HTR-8/SVneo (cell line): Measurements from ENCODE around the gene CLDN4.
"Not testable (repeated sequence)": the region's sequence is repeated elsewhere in the genome, so short reads cannot be mapped to it uniquely, and the experiment has no call there.

Source experiments
- DNase-seq: peaks from one replicate; pipeline ENCODE4 v3.0.0; 2011; ENCODE audit warnings: low spot score, mixed read lengths; ENCODE audit not compliant: insufficient read length
- FAIRE-seq: peaks from 2 replicates; lab custom pipeline; 2011; peaks lifted over from hg19 to GRCh38; lab: Jason Lieb, UNC

The CLDN4 gene

GRCh38 chr7:73839743-73840714 lies 9.2 kb downstream of the CLDN4 start:
- DNase-seq (no peak), FAIRE-seq (no peak)

GRCh38 chr7:73840715-73841379 lies 10.1 kb downstream of the CLDN4 start:
- no peak for FAIRE-seq
- DNase-seq: no peak

GRCh38 chr7:73841689-73842066 lies 10.9 kb downstream of the CLDN4 start:
- no peak for DNase-seq
- FAIRE-seq: no peak

DNA sequence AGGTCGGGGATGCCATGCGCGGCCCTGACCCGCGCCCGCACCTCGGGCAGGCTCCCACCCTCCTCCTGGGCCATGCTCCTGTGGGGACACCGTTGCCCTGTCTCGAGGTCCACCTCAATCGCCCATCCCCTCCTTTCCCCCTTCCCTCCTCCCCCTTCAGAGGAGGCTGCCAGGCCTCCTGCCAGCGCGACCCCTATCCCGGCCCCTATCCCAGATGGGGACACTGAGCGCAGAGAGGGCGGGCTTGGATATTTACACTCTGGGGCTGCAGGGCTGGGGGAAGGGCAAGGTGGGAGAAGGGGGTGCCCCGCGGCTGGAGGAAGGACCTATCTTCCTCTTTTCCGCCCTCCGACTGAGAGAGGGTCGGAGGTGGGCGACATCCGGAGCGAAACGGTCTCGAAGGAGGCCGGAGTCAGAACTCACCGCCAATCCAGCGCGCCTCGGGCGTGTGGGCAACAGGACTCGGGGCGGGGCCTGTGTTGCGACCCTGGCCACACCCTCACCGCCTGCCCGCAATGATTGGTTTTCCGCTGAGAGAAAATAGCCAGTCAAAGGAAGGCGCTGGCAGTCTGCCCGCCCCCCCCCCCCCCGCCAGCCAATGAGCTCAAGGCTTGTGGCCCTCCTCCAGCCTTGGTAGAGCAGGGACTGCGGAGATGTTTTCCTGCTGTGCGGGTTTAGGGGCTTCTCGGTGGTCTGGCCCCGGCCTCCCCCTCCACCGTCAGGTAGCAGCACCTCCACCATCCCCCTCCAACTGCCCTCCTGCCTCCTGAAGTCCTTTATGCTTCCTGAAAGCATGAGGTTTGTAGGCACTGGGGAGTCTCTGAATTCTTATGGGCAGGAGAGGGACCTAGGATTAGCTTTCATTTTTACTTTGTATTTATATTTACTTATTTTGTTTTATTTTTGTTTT lies 11.5 kb downstream of the CLDN4 start, which contains the start of gene METTL27:
Gene METTL27, minus strand, starts transcription at position 450 of the 910 bp plus-strand sequence. Its CDS starts 376 bp downstream, at position 74.
- DNase-seq: peak; percentile 86
- no peak for FAIRE-seq

GRCh38 chr7:73844131-73844547 lies 13.3 kb downstream of the CLDN4 start:
- no peak for DNase-seq
- no peak for FAIRE-seq

DNA sequence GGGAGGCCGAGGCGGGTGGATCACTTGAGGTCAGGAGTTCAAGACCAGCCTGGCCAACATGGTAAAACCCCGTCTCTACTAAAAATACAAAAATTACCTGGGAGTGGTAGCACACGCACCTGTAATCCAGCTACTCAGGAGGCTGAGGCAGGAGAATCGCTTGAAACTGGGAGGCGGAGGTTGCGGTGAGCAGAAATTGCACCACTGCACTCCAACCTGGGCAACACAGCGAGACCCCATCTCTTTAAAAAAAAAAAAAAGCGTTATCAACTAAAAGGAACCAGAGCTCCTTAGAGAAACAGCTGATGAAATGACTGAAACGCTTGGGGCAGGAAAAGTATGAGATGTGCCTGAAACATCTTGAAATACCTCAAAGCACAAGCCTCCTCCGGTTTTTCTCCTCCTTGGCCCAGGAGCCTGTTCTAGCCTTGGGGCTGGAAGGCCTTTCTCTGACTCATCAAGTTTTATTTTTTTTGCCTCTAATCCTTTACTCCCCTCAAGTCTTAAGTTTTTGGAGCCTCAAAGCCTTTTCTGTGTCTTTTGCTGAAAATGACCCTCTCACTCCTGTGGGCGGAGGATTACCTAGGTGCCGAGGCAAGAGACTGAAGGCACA lies 14.2 kb downstream of the CLDN4 start:
- FAIRE-seq (no peak), DNase-seq (no peak)

DNA sequence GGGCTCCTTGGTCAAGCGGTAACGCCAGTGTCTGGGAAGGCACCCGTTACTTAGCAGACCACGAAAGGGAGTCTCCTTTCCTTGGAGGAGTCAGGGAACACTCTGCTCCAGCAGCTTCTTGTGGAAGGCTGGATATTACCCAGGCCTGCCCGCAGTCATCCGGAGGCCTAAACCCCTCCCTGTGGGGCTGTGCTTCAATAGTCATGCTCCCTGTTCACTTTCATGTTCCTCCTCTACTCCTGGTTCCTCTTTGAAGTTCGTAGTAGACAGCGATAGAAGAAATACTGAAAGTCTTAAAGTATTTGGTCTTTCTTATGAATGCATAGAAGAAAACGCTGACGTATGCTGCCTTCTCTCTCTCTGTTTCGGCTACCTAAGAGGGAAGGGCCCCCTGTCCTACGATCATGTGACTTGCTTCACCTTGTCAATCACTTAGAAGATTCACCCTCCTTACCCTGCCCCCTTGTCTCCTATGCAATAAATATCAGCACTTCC lies 15.0 kb downstream of the CLDN4 start:
- not testable (repeated sequence) for FAIRE-seq, DNase-seq

GRCh38 chr7:73847941-73848723 lies 17.3 kb downstream of the CLDN4 start:
- no peak for FAIRE-seq

DNA sequence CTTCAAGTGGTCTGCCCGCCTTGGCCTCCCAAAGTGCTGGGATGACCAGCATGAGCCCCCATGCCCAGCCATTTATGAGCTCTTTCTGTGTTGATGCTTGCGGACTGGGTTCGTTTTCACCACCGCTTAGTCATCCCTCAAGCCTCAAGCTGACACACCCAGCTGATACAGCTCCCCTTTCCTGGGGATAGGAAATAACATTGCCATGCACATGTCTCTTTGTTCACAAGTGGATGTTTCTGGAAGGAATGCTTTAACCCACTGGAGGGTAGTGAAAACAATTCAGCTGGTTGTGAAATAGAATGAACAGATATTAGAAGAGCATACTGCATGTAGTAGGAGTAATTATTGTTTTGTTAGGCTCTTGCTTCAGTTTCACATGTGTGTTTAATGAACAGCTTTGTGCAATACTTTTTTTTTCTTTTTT lies 20.0 kb downstream of the CLDN4 start:
- peak; percentile 71 for DNase-seq
- no peak for FAIRE-seq

More at GRCh38 chr7:73847941-73848723, 17.3 kb downstream of the CLDN4 start:
- no peak for DNase-seq

GRCh38 chr7:73851410-73852338 lies 20.9 kb downstream of the CLDN4 start:
- FAIRE-seq (no peak), DNase-seq (peak; percentile 67)

DNA sequence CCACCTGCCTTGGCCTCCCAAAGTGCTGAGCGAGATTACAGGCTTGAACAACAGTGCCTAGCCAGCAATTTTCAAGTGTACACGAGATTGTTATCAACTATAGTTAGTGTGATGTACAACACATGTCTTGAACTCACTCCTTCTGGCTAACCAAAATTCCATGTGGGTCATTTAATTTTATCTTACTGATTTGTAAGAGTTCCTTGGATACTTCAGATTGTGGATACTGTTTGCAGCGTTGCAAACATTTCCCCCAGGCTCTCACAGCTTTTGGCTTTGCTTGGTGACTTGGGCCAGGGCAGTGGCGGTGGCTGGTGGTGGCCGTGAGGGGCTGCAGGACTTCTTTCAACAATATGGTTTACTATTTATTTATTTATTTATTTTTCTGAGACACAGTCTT lies 21.7 kb downstream of the CLDN4 start:
- DNase-seq: no peak
- no peak for FAIRE-seq

DNA sequence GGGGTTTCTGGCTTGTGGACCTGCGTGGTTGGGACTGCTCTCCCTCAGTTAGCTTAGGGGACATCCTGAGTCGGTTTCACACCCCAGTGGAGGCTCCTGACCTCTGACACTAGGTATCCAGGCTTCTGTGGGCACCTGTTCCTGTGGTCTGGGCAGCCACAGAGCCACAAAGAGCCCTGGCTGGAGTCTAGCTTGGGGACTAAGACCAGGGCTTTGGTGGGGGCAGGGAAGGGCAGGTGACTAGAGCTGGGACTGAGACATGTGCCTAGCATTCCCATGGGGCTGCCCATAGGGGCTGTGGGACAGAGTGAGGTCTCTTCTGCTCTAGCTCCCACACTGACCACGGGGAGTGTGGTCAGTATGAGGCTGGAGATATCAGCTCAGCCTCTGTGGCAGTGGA lies 26.1 kb downstream of the CLDN4 start:
- DNase-seq (no peak), FAIRE-seq (no peak)

DNA sequence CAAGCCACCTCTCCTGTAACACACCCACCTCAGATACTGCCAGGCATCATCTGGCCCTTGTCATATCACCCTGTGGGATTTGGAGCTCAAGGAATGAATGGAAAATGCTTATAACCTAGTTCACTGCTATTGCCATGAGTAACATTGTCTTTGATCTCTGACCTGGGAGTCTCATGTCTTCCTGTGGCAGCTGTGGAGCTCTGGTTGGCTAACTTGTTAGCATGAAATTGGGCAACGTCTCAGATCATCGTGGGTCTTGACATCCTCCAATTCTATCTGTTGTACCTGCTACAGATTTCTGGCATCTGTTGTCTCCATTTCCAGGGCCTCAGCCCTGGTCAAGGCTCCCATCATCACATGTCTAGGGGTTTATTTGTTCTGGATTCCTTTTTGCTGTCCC lies 28.0 kb downstream of the CLDN4 start:
- FAIRE-seq: no peak

GRCh38 chr7:73860859-73861258 lies 30.1 kb downstream of the CLDN4 start, which contains the start of gene TMEM270:
Gene TMEM270, plus strand, starts transcription at chr7:73861159. Its CDS starts 36 bp downstream, at chr7:73861195.
- DNase-seq: no peak
- no peak for FAIRE-seq

More for the DNA sequence above, 28.0 kb downstream of the CLDN4 start:
- DNase-seq: no peak

- FAIRE-seq: no peak
- no peak for DNase-seq
Observed at GRCh38 chr7:73861305-73861704, 30.5 kb downstream of the CLDN4 start.

GRCh38 chr7:73864981-73865711 lies 34.4 kb downstream of the CLDN4 start:
- no peak for FAIRE-seq
- DNase-seq: no peak
